HepG2 (cell line): ENCODE results near the gene SCN8A. TPM values are rescaled to one million over a fixed set of nuclear protein-coding genes. Genes with fewer than 3 reads are reported as not detected.

ENCODE experiments used
- ATAC-seq: fragments of 200-7000 bp; cut with Tn5 transposase; 3 replicates; pipeline ENCODE4 v1.9.1; 2020; ENCODE audit warnings: mild to moderate bottlenecking, moderate library complexity
- BruUV-seq: library from RNA; stranded (reverse); fragments of 400-500 nt; replicated peaks from 2 replicates; lab custom pipeline; 2021; lab: Mats Ljungman, UMichigan
- CTCF ChIA-PET: fragments of 300-600 bp; formaldehyde crosslinking; extraction: SDS; loops from one replicate; lab custom pipeline; 2021; ENCODE audit warnings: low total read pairs, inconsistent platforms, low intra/inter-chr PET ratio; lab: Yijun Ruan, JAX
- POLR2A ChIA-PET: fragments of 350-600 bp; sonication (Branson Sonifier 250); formaldehyde crosslinking; loops from one replicate; lab custom pipeline; 2020; ENCODE audit warnings: antibody characterized with exemption, inconsistent platforms; lab: Yijun Ruan, JAX
- DNase-seq: peaks from one replicate; pipeline ENCODE4 v3.0.0-alpha.2; 2015; ENCODE audit warnings: low spot score
- FAIRE-seq: peaks from 3 replicates; lab custom pipeline; 2011; peaks lifted over from hg19 to GRCh38; lab: Jason Lieb, UNC
- H2AFZ ChIP-seq: one replicate; pipeline ENCODE4 v1.6.1; 2011; ENCODE audit warnings: low read length, inconsistent platforms
- H3K27ac ChIP-seq: fragments of 300-600 bp; 3 replicates; pipeline ENCODE4 v1.8.0; 2011; ENCODE audit warnings: mixed run types, mild to moderate bottlenecking, mixed read lengths, low read length, inconsistent platforms; ENCODE audit not compliant: insufficient read depth; ENCODE audit errors: extremely low read length
- H3K27me3 ChIP-seq, 2 experiments: fragments of 200-600 bp in 1 of 2; 2 replicates in 1 of 2; 3 replicates in 1 of 2; pipeline versions ENCODE4 v1.6.0 to v1.8.0; 2011; ENCODE audit warnings: low read length in 2 of 2, mild to moderate bottlenecking in 2 of 2, moderate library complexity in 2 of 2, inconsistent platforms in 1 of 2; ENCODE audit not compliant: insufficient read depth in 2 of 2, control insufficient read depth in 1 of 2
- H3K36me3 ChIP-seq, 2 experiments: fragments of 200-600 bp in 1 of 2; replicated peaks in 1 of 2; 2 replicates in 1 of 2; 3 replicates in 1 of 2; pipeline versions ENCODE4 v1.5.1 to v1.8.0; 2011; ENCODE audit warnings: low read length in 2 of 2, inconsistent platforms in 1 of 2; ENCODE audit not compliant: insufficient read depth in 2 of 2, control insufficient read depth in 1 of 2
- H3K4me1 ChIP-seq: 2 replicates; pipeline ENCODE4 v1.5.1; 2012; ENCODE audit warnings: low read length, inconsistent platforms; ENCODE audit not compliant: insufficient read depth
- H3K4me2 ChIP-seq: 2 replicates; pipeline ENCODE4 v1.6.0; 2011; ENCODE audit warnings: low read depth, low read length, inconsistent platforms
- H3K4me3 ChIP-seq, 3 experiments: fragments of 200-600 bp in 1 of 3; sonication (generic), shearing (Covaris generic) in 1 of 3; replicated peaks in 1 of 3; 2 replicates each; pipeline ENCODE4 v1.5.1; 2011 to 2016; ENCODE audit warnings: low read length in 3 of 3, inconsistent platforms in 2 of 3, low read depth in 2 of 3, mild to moderate bottlenecking in 2 of 3, control low read depth in 1 of 3, mixed read lengths in 1 of 3; ENCODE audit not compliant: insufficient read depth in 1 of 3
- H3K79me2 ChIP-seq: one replicate; pipeline ENCODE4 v1.6.1; 2011; ENCODE audit warnings: low read length, inconsistent platforms; ENCODE audit not compliant: insufficient read depth
- H3K9ac ChIP-seq: 2 replicates; pipeline ENCODE4 v1.6.0; 2011; ENCODE audit warnings: mild to moderate bottlenecking, low read depth, low read length, inconsistent platforms; ENCODE audit not compliant: insufficient read depth
- H3K9me3 ChIP-seq: 2 replicates; pipeline ENCODE4 v1.5.1; 2012; ENCODE audit warnings: mild to moderate bottlenecking, low read length
- H4K20me1 ChIP-seq: 2 replicates; pipeline ENCODE4 v1.6.0; 2011; ENCODE audit warnings: inconsistent platforms, mild to moderate bottlenecking, low read length, moderate library complexity; ENCODE audit not compliant: insufficient read depth
- ARNT ChIP-seq: fragments of 450-650 bp; IDR thresholded peaks from 2 replicates; pipeline ENCODE4 v1.6.1; 2017
- BCL6 ChIP-seq: IDR thresholded peaks from 2 replicates; pipeline ENCODE4 v1.6.1; 2016; ENCODE audit warnings: missing genetic modification reagents, missing compliant biosample characterization
- CAMTA2 ChIP-seq: sonication (generic); formaldehyde crosslinking; IDR thresholded peaks from 2 replicates; pipeline ENCODE4 v1.4.0; 2020; ENCODE audit warnings: mild to moderate bottlenecking, missing genetic modification reagents, borderline replicate concordance
- CCDC6 ChIP-seq: sonication (generic); formaldehyde crosslinking; IDR thresholded peaks from 2 replicates; pipeline ENCODE4 v1.8.1; 2022; ENCODE audit warnings: mild to moderate bottlenecking, missing genetic modification reagents, moderate library complexity
- FOSL2 ChIP-seq: sonication (generic); formaldehyde crosslinking; IDR thresholded peaks from 2 replicates; pipeline ENCODE4 v1.4.0; 2020; ENCODE audit warnings: missing genetic modification reagents
- HDAC1 ChIP-seq: sonication (generic); formaldehyde crosslinking; IDR thresholded peaks from 2 replicates; pipeline ENCODE4 v1.5.1; 2020; ENCODE audit warnings: mild to moderate bottlenecking, missing genetic modification reagents
- LBX2 ChIP-seq: sonication (generic); formaldehyde crosslinking; IDR thresholded peaks from 2 replicates; pipeline ENCODE4 v1.5.0; 2020; ENCODE audit warnings: missing genetic modification reagents, mild to moderate bottlenecking, borderline replicate concordance
- NR0B2 ChIP-seq: sonication (generic); formaldehyde crosslinking; IDR thresholded peaks from 2 replicates; pipeline ENCODE4 v1.4.0; 2020; ENCODE audit warnings: mild to moderate bottlenecking, missing genetic modification reagents
- SRF ChIP-seq: IDR thresholded peaks from 2 replicates; pipeline ENCODE4 v1.6.1; 2011; ENCODE audit warnings: mild to moderate bottlenecking, low read depth, low read length, moderate library complexity
- TFAP4 ChIP-seq: sonication (generic); IDR thresholded peaks from 2 replicates; pipeline ENCODE4 v1.6.1; 2016; ENCODE audit warnings: low read depth, borderline replicate concordance
- XBP1 ChIP-seq: sonication (generic); formaldehyde crosslinking; IDR thresholded peaks from 2 replicates; pipeline ENCODE4 v1.5.0; 2020; ENCODE audit warnings: missing genetic modification reagents
- ZNF331 ChIP-seq: sonication (generic); formaldehyde crosslinking; IDR thresholded peaks from 2 replicates; pipeline ENCODE4 v1.4.0; 2020; ENCODE audit warnings: missing genetic modification reagents
- ZNF652 ChIP-seq: IDR thresholded peaks from 2 replicates; pipeline ENCODE4 v1.6.1; 2016; ENCODE audit warnings: low read depth, borderline replicate concordance
- ZNF703 ChIP-seq: sonication (generic); formaldehyde crosslinking; IDR thresholded peaks from 2 replicates; pipeline ENCODE4 v1.5.1; 2020; ENCODE audit warnings: missing genetic modification reagents, mild to moderate bottlenecking, moderate library complexity, borderline replicate concordance
- WGBS: methylation state at CpG from one replicate; pipeline ENCODE4 v1.1.6; 2017; ENCODE audit warnings: low lambda C conversion rate; 5-methylcytosine and 5-hydroxymethylcytosine counted together
- in situ Hi-C: cut with HindIII; loops from 2 replicates; pipeline ENCODE4 v1.10.0; 2017; ENCODE audit warnings: low pct_unique_long_range_greater_than_20kb; ENCODE audit not compliant: extremely low pct_ligation_motif_present
- intact Hi-C: fragments of 100-400 bp; cut with micrococcal nuclease; formaldehyde crosslinking; loops from one replicate; pipeline ENCODE4 v1.10.0; 2022; ENCODE audit not compliant: unreplicated experiment
- polyA plus RNA-seq, 8 experiments: library from polyadenylated mRNA; depleted of rRNA in 3 of 8; stranded (reverse) in 7 of 8; unstranded in 1 of 8; fragments of >200 nt; fragmentation: Illumina TruSeq in 4 of 8; extraction: Trizol in 4 of 8; gene quantifications; 2 replicates each; pipeline versions ENCODE4 v1.2.1 to v1.2.3, GENCODE V29; 2011 to 2016; ENCODE audit warnings: low read depth in 4 of 8, missing spikeins in 1 of 8, mixed read lengths in 1 of 8; ENCODE audit not compliant: insufficient read depth in 1 of 8
- total RNA-seq, 5 experiments: library from RNA; depleted of rRNA; stranded (reverse); fragments of >200 nt; fragmentation: Illumina TruSeq; extraction: Trizol; gene quantifications; 2 replicates each; pipeline ENCODE4 v1.2.3, GENCODE V29; 2016; ENCODE audit warnings: low read depth in 1 of 5
- TF ChIP-seq, protein P1 (sequence below): IDR thresholded peaks from 2 replicates; pipeline ENCODE4 v1.6.1; 2016; ENCODE audit warnings: mild to moderate bottlenecking

The SCN8A gene
- total and polyA plus RNA-seq, 2 of the 13 experiments (the other 11 are each of a cell fraction or from before 2014, with no cell fraction given), result 0.57 to 1.4 TPM

- BruUV-seq, result no TSS peak
- no peak overlapping the region for H3K4me3 ChIP-seq
- H3K36me3 ChIP-seq, result no peaks in the 10 kb centered on the region
- H3K27ac ChIP-seq, result no peak overlapping the region
- POLR2A ChIA-PET, result no interaction called here
- TF ChIP-seq XBP1 (CRISPR knock-in tag), result no peak
- TF ChIP-seq ZNF652 (CRISPR knock-in tag), result no peak
- DNase-seq, result no peak
- 67% methylated on average over 9 of the region's 13 CpGs for WGBS
- no peak for ATAC-seq
- in situ Hi-C loops, result loop anchor here (10.0 kb wide), 1 partner anchor 278 kb away; no protein-coding TSS in a partner anchor
- H3K9ac ChIP-seq, result no peak overlapping the region
- FAIRE-seq, result no peak
- no peak overlapping the region for H3K4me2 ChIP-seq
- H3K79me2 ChIP-seq, result no peaks in the 10 kb centered on the region
- CTCF ChIA-PET, result no interaction called here
- no peak overlapping the region for H2AFZ ChIP-seq
- no peaks in the 10 kb centered on the region for H3K9me3 ChIP-seq
- H3K4me1 ChIP-seq, result peaks cover 11% of the 10 kb centered on the region; the same call in 1 of the 2 replicates
- intact Hi-C loops, result loop anchor here (5.0 kb wide), 2 partner anchors 281 to 391 kb away; partner anchors contain the start of gene SLC4A8
- H4K20me1 ChIP-seq, result no peaks in the 10 kb centered on the region
- H3K27me3 ChIP-seq, result 0 out of 5 replicates have a peak, but pooled peaks cover 1 to 4% of the 10 kb centered on the region in 2 experiments
These were observed 221.8 kb downstream of the SCN8A start for GRCh38 chr12:51812871-51813270.

DNA sequence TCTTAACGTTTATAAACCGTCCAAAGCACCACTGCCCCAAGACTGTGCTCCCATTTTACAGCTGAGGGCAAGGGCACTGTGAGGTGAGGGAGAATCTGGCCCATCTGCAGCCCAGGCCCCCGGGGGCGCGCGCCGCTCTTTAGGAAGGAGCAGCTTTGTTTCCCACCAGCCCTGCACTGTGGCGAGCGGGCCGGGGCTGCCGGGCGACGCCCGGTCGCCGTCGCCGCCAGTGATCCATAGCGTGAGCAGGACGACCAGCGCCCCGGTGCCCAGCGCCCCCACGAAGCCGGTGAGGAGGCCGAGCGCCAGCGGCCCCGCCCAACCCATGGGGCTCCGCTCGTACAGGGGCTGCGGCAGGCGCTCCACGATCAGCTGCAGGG lies 222.9 kb downstream of the SCN8A start:
- CTCF ChIA-PET, result interaction anchor here (1.3 kb wide), 1 partner anchor 62 kb away, joined by 5 read pairs; no protein-coding TSS in a partner anchor
- BruUV-seq, result no TSS peak
- intact Hi-C loops, result loop anchor here (2.0 to 5.0 kb wide), 3 partner anchors 221 to 392 kb away; partner anchors contain the start of gene SLC4A8
- Histone ChIP-seq H3K4me2 (peak overlapping the region; percentile 95), H3K9me3 (no peaks in the 10 kb centered on the region), H3K4me1 (peaks cover 11% of the 10 kb centered on the region; the same call in 1 of the 2 replicates), H3K4me3 (peak overlapping the region; percentile 41 to 83 (median 47); a peak in 5 of 6 replicates), H3K36me3 (no peaks in the 10 kb centered on the region), H3K79me2 (no peaks in the 10 kb centered on the region), H4K20me1 (no peaks in the 10 kb centered on the region), H3K9ac (peak overlapping the region; percentile 34; the same call in 1 of the 2 replicates), H3K27ac (no peak overlapping the region), H3K27me3 (0 out of 5 replicates have a peak, but pooled peaks cover 1 to 4% of the 10 kb centered on the region in 2 experiments), H2AFZ (no peak overlapping the region)
- POLR2A ChIA-PET, result interaction anchor here (0.6 to 2.3 kb wide), 8 partner anchors 11 to 60 kb away, joined by 3 to 12 read pairs (median 4); no protein-coding TSS in a partner anchor
- in situ Hi-C loops, result loop anchor here (10.0 kb wide), 1 partner anchor 279 kb away; no protein-coding TSS in a partner anchor
- FAIRE-seq (no peak), DNase-seq (no peak), ATAC-seq (peak; percentile 61; the same call in 2 of the 3 replicates)
- WGBS, result 0% methylated on average over 4 of the region's 34 CpGs
- TF ChIP-seq SRF (no peak), HDAC1 (peak; percentile 46; the same call in 1 of the 2 replicates), ZNF331 (no peak), NR0B2 (CRISPR knock-in tag) (no peak; the same call in 1 of the 2 replicates), ARNT (no peak), TFAP4 (peak; percentile 42; the same call in 1 of the 2 replicates), FOSL2 (no peak), BCL6 (no peak), LBX2 (CRISPR knock-in tag) (no peak), CCDC6 (CRISPR knock-in tag) (no peak), CAMTA2 (CRISPR knock-in tag) (no peak), ZNF703 (CRISPR knock-in tag) (no peak; the same call in 1 of the 2 replicates)
- TF ChIP-seq, protein P1, sequence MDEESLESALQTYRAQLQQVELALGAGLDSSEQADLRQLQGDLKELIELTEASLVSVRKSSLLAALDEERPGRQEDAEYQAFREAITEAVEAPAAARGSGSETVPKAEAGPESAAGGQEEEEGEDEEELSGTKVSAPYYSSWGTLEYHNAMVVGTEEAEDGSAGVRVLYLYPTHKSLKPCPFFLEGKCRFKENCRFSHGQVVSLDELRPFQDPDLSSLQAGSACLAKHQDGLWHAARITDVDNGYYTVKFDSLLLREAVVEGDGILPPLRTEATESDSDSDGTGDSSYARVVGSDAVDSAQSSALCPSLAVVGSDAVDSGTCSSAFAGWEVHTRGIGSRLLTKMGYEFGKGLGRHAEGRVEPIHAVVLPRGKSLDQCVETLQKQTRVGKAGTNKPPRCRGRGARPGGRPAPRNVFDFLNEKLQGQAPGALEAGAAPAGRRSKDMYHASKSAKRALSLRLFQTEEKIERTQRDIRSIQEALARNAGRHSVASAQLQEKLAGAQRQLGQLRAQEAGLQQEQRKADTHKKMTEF, result no peak
